CD4-positive, alpha-beta T cell treated with Interleukin-1 beta for 1 hour (primary cell): ENCODE data around the gene SCAMP1.
"Not testable (repeated sequence)": the region's sequence is repeated elsewhere in the genome, so short reads cannot be mapped to it uniquely, and the experiment has no call there.

ENCODE experiments used
- DNase-seq, 2 donors: peaks; one replicate each; pipeline ENCODE4 v3.0.0-alpha.2; 2020 to 2022

Gene SCAMP1

GRCh38 chr5:78362220-78362619 lies 1.8 kb downstream of the SCAMP1 start:
- no peak for DNase-seq

- DNase-seq: no peak
These were observed 3.6 kb downstream of the SCAMP1 start for GRCh38 chr5:78364005-78364404.

- DNase-seq: no peak
These were observed 7.0 kb downstream of the SCAMP1 start for GRCh38 chr5:78367318-78367991.

- DNase-seq: no peak
These were observed 9.3 kb downstream of the SCAMP1 start for GRCh38 chr5:78369680-78370079.

- DNase-seq: no peak
These were observed 12.8 kb downstream of the SCAMP1 start for GRCh38 chr5:78373231-78373630.

GRCh38 chr5:78376315-78376714 lies 15.9 kb downstream of the SCAMP1 start:
- DNase-seq: no peak

GRCh38 chr5:78377056-78377717 lies 16.8 kb downstream of the SCAMP1 start:
- DNase-seq: no peak

- no peak for DNase-seq
These were observed 17.3 kb downstream of the SCAMP1 start for GRCh38 chr5:78377718-78378105.

GRCh38 chr5:78387468-78388153 lies 27.2 kb downstream of the SCAMP1 start:
- no peak for DNase-seq

GRCh38 chr5:78391357-78391756 lies 30.9 kb downstream of the SCAMP1 start:
- DNase-seq: not testable (repeated sequence)

- DNase-seq: no peak
These were observed 37.4 kb downstream of the SCAMP1 start for GRCh38 chr5:78397831-78398230.

GRCh38 chr5:78399116-78399515 lies 38.7 kb downstream of the SCAMP1 start:
- no peak for DNase-seq

GRCh38 chr5:78404682-78405293 lies 44.4 kb downstream of the SCAMP1 start:
- no peak for DNase-seq

- no peak for DNase-seq
These were observed 45.7 kb downstream of the SCAMP1 start for GRCh38 chr5:78405829-78406750.

- no peak for DNase-seq
These were observed 47.0 kb downstream of the SCAMP1 start for GRCh38 chr5:78407458-78407857.

- DNase-seq: no peak
These were observed 51.2 kb downstream of the SCAMP1 start for GRCh38 chr5:78411586-78411985.

- DNase-seq: no peak
These were observed 56.4 kb downstream of the SCAMP1 start for GRCh38 chr5:78416677-78417425.

GRCh38 chr5:78419396-78419795 lies 59.0 kb downstream of the SCAMP1 start:
- DNase-seq: no peak

GRCh38 chr5:78420548-78420947 lies 60.1 kb downstream of the SCAMP1 start:
- no peak for DNase-seq

GRCh38 chr5:78424665-78425064 lies 64.2 kb downstream of the SCAMP1 start:
- no peak for DNase-seq

GRCh38 chr5:78429332-78429980 lies 69.0 kb downstream of the SCAMP1 start:
- DNase-seq: no peak
